Heart right ventricle (tissue), 16 donors: ENCODE measurements around the gene RPS15. TPM values are rescaled to one million over a fixed set of nuclear protein-coding genes. Genes with fewer than 3 reads are reported as not detected.

Source experiments
- ATAC-seq, 8 donors: fragments of 200-7000 bp; cut with Tn5 transposase; one replicate each; pipeline ENCODE4 v1.9.1; 2020; ENCODE audit warnings: mild to moderate bottlenecking in 8 of 8, moderate library complexity in 8 of 8, moderate number of reproducible peaks in 1 of 8
- DNase-seq, 2 donors: peaks; one replicate each; pipeline ENCODE4 v3.0.0-alpha.2; 2020
- H3K27ac ChIP-seq, 10 donors: fragments of 200-600 bp; sonication (generic) in 2 of 10; one replicate each; pipeline versions ENCODE4 v1.5.0 to v1.8.0; 2020 to 2022; ENCODE audit warnings: mild to moderate bottlenecking in 3 of 10
- H3K27me3 ChIP-seq, 7 donors: fragments of 200-600 bp; one replicate each; pipeline ENCODE4 v1.8.0; 2021 to 2022; ENCODE audit warnings: mild to moderate bottlenecking in 2 of 7
- H3K36me3 ChIP-seq, 9 donors: fragments of 200-600 bp; sonication (generic) in 1 of 9; one replicate each; pipeline versions ENCODE4 v1.5.0 to v1.8.0; 2020 to 2022; ENCODE audit warnings: mild to moderate bottlenecking in 2 of 9
- H3K4me1 ChIP-seq, 9 donors: fragments of 200-600 bp; sonication (generic) in 1 of 9; one replicate each; pipeline versions ENCODE4 v1.5.0 to v1.8.0; 2020 to 2022; ENCODE audit warnings: mild to moderate bottlenecking in 4 of 9
- H3K4me3 ChIP-seq, 10 donors: fragments of 200-600 bp; sonication (generic) in 2 of 10; one replicate each; pipeline versions ENCODE4 v1.5.0 to v1.8.0; 2020 to 2022; ENCODE audit warnings: mild to moderate bottlenecking in 7 of 10, moderate library complexity in 2 of 10
- H3K9me3 ChIP-seq, 11 donors: fragments of 200-600 bp in 10 of 11; sonication (generic) in 2 of 11; one replicate each; pipeline versions ENCODE4 v1.5.0 to v1.8.0; 2013 to 2022; ENCODE audit warnings: mild to moderate bottlenecking in 2 of 11, control low read depth in 1 of 11, moderate library complexity in 1 of 11
- CTCF ChIP-seq, 9 donors: fragments of 200-600 bp; sonication (generic) in 2 of 9; IDR thresholded peaks; one replicate each; pipeline versions ENCODE4 v1.5.0 to v1.8.0; 2021 to 2022; ENCODE audit warnings: antibody characterized with exemption in 9 of 9, mild to moderate bottlenecking in 5 of 9, moderate library complexity in 1 of 9
- WGBS, 2 donors: extraction: QIAGEN DNeasy Blood & Tissue Kit; methylation state at CpG; one replicate each; pipeline ENCODE4 v1.1.7; 2013; ENCODE audit warnings: inconsistent platforms in 1 of 2; 5-methylcytosine and 5-hydroxymethylcytosine counted together
- intact Hi-C, 10 donors: fragments of 100-400 bp; cut with DNase I; formaldehyde crosslinking; loops; one replicate each; pipeline versions ENCODE4 v1.11.1 to v1.14.2; 2022
- polyA plus RNA-seq, 2 donors: library from polyadenylated mRNA; stranded (reverse); fragments of 200-250 nt; gene quantifications; one replicate each; pipeline ENCODE4 v1.2.3, GENCODE V29; 2013
- total RNA-seq, 10 donors: library from RNA; stranded (reverse); fragmentation: NEBNext Ultra II Directional in 3 of 10; extraction: Animal tissue kit (Norgen Biotek cat#: 25700) in 3 of 10; gene quantifications; one replicate each; pipeline versions ENCODE4 v1.2.1 to v1.2.4, GENCODE V29; 2021 to 2023
- donor health status: Arrhythmogenic right ventricular cardiomyopathy.
- donor health status: ischemic (EF 13 %, LVEDD 7.1; RV severe dilation, severe dysfunction).
- donor health status: healthy with polysubstance abuse.
- donor health status: DM: no; HTN: yes; CAD: no.
- donor health status: DM: no; HTN: no; CAD: no.
- donor health status: ischemic (EF 25% LVEDD 6.9; RV normal size, moderate dysfunction).
- donor health status: ischemic (EF 25% LVEDD 5.7; RV mildly dilated, moderate dysfunction).
- donor health status: healthy.
- donor health status: DM: yes; HTN: yes; CAD: no.
- donor health status: Ischemic cardiomyopathy.
- donor health status: ischemic (EF 35%, LVEDD 5.7; RV mildly dilated, moderate dysfunction).
- donor health status: nonischemic (EF 11% LVEDD 7.7; RV severe dilation, severe dysfunction).
- donor health status: DM: yes; HTN: yes; CAD: no.
- donor health status: PGD.
- donor health status: ischemic (EF 29% LVEDD 5.4; RV normal size, mild dysfunction).
- donor health status: nonischemic (EF 23%, LVEDD 6.1; RV moderate dilation, normal function).

RPS15 gene
- total and polyA plus RNA-seq, 12 donors = 480 to 3,724 (median 607) TPM

GRCh38 chr19:1394252-1395193 is 43.7 kb upstream of the RPS15 start:
- H3K4me3 ChIP-seq = no peak overlapping the region
- no peaks in the 10 kb centered on the region for H3K27me3 ChIP-seq
- no peak for TF ChIP-seq CTCF (IDR thresholded peaks at IDR 0.05)
- no peak overlapping the region for H3K27ac ChIP-seq
- ATAC-seq (peak in 4 of 8 donors; percentile 4 to 32 (median 12)), DNase-seq (no peak)
- intact Hi-C loops = loop anchor here in 1 of 10 donors (5.0 kb wide), 1 partner anchor 112 kb away; no protein-coding TSS in a partner anchor
- H3K9me3 ChIP-seq = no peaks in the 10 kb centered on the region
- peaks cover 0 to 63% (median 38%) of the 10 kb centered on the region in 9 donors for H3K36me3 ChIP-seq
- H3K4me1 ChIP-seq = peaks cover 10 to 29% (median 19%) of the 10 kb centered on the region in 9 donors
- 70 to 76% methylated on average over 42 to 43 of the region's 43 CpGs for WGBS, 2 donors

- Histone ChIP-seq H3K4me3 (no peak overlapping the region), H3K36me3 (peaks cover 0 to 54% (median 30%) of the 10 kb centered on the region in 9 donors), H3K4me1 (peaks cover 13 to 36% (median 22%) of the 10 kb centered on the region in 9 donors), H3K27ac (no peak overlapping the region), H3K9me3 (no peaks in the 10 kb centered on the region), H3K27me3 (peaks cover 0 to 2% (median 0%) of the 10 kb centered on the region in 7 donors)
- intact Hi-C loops = loop anchor here in 1 of 10 donors (5.0 kb wide), 1 partner anchor 113 kb away; no protein-coding TSS in a partner anchor
- ATAC-seq (peak in 4 of 8 donors; percentile 2 to 18 (median 10)), DNase-seq (peak in 1 of 2 donors; percentile 48)
- 79 to 80% methylated on average over 52 of the region's 52 CpGs for WGBS, 2 donors
- no peak for TF ChIP-seq CTCF (IDR thresholded peaks at IDR 0.05)
Measured at GRCh38 chr19:1395194-1396018, 42.8 kb upstream of the RPS15 start.

- 24 to 41% methylated on average over 25 of the region's 25 CpGs for WGBS, 2 donors
- ATAC-seq = peak; percentile 11 to 56 (median 31)
- peaks cover 0 to 46% (median 22%) of the 10 kb centered on the region in 9 donors for H3K36me3 ChIP-seq
- peak overlapping the region in 2 of 10 donors; percentile 35 to 48 for H3K27ac ChIP-seq
- H3K4me3 ChIP-seq = no peak overlapping the region
- no peak for TF ChIP-seq CTCF (IDR thresholded peaks at IDR 0.05)
- peaks cover 21 to 44% (median 30%) of the 10 kb centered on the region in 9 donors for H3K4me1 ChIP-seq
- H3K9me3 ChIP-seq = no peaks in the 10 kb centered on the region
- DNase-seq = no peak
- H3K27me3 ChIP-seq = peaks cover 0 to 10% (median 0%) of the 10 kb centered on the region in 7 donors
- intact Hi-C loops = loop anchor here in 1 of 10 donors (5.0 kb wide), 1 partner anchor 114 kb away; no protein-coding TSS in a partner anchor
Measured at GRCh38 chr19:1396019-1396767, 42.0 kb upstream of the RPS15 start.
